AG20443 (cell line): ENCODE data around the gene FBXL14.

Experiments
- DNase-seq: peaks from one replicate; pipeline ENCODE4 v3.0.0; 2012; ENCODE audit warnings: low spot score, mixed read lengths

Gene FBXL14

GRCh38 chr12:1594261-1595025, at the start of gene FBXL14:
FBXL14 (minus strand) TSS chr12:1594581; CDS start chr12:1594066, 515 bp downstream.
- peak; percentile 85 for DNase-seq

DNA sequence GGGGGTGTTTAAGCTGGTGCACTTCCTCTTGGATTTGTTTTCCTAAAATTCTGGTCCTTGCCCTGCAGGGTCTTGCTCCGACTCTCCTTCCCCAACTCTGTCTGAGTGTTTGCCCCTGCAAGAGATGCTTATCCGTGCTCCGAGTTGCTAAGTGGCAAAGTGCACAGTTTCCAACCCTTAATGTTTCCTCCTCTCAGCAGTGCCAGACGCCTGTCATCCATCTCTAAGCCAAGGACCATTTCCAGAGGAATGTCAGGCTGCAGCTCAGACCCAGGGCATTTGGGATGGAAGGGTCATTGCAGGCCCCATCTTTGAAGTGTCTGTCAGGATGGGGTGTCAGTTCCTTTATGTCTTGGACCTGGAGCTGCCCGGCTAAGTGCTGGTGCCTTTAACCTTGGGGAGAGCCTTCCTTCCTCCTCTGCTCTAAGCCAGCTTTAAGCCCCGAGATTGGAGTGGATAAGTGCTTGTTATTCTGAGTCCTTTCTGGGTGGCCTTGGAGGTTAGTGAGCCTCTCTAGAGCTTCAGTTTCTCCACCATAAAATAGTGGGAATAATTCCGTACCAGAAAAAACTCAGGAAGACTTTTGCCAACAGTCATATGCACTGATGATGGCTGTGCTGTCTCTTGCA, 49.6 kb upstream of the FBXL14 start:
- DNase-seq, result no peak

DNA sequence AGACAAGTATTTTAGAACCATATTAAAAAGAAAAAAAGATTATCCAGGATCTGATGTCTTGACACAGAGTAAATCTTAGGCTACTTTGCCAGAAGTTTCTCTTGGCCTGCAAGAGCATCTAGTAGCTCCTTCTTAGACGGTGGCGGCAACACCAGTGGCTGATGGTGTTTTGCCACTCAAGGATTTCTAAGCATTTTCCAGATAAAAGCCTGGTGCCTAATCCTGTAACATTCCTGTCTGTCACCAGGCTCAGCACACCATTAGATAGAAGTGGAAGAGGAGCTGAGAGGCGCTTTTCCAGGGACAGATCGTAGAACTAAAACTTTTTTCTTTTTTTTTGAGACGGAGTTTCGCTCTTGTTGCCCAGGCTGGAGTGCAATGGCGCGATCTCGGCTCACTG, 48.7 kb upstream of the FBXL14 start:
- DNase-seq, result no peak

DNA sequence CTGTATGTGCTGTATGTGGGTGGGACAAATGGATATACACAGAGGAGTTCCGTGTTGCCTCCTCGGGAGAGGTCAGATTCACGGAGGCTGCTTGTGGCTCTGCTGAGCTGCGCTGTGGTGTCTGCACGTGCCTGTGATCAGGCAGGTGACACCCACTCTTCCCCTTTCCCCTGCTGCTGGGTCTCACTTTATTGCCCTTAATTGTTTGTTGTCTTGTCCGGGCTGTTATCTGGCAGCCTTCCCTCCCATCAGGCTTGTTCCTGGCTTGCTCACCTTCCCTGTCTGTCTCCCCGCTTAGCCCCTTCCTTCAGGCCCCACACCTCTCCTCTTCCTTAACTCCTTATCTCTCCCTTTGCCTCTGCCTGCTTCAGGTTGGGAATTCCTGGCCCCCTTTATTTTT, 48.1 kb upstream of the FBXL14 start:
- DNase-seq, result no peak

- no peak for DNase-seq
Observed at GRCh38 chr12:1640328-1641234, 46.2 kb upstream of the FBXL14 start.

DNA sequence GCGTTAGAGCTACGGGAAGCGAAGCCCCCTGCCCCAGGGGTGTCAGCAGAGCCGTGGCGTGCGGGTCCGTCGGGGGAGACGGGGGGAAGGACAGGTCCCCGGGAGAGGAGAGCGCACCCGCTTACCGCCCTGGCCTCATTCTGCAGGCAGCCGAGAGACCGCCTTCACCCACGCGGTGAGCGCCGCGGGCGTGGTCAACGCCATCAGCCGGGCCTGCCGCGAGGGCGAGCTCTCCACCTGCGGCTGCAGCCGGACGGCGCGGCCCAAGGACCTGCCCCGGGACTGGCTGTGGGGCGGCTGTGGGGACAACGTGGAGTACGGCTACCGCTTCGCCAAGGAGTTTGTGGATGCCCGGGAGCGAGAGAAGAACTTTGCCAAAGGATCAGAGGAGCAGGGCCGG, 45.2 kb upstream of the FBXL14 start:
- no peak for DNase-seq

DNA sequence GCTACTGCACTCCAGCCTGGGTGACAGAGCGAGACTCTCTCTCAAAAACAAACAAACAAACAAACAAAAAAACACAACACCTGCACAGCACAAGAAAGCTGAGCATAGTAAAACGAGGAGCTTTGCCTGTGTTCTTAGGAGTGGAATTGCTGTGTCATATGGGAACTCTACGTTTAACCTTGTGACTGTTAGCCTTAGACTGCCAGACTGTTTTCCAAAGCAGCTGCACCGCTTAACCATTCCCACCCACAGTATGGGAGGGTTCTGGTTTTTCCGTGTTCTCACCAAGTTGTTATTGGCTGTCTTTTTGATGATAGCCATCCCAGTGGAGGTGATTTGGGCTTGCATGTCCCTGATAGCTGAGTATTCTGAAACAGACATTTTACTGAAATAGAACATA, 43.8 kb upstream of the FBXL14 start:
- DNase-seq, result no peak

DNA sequence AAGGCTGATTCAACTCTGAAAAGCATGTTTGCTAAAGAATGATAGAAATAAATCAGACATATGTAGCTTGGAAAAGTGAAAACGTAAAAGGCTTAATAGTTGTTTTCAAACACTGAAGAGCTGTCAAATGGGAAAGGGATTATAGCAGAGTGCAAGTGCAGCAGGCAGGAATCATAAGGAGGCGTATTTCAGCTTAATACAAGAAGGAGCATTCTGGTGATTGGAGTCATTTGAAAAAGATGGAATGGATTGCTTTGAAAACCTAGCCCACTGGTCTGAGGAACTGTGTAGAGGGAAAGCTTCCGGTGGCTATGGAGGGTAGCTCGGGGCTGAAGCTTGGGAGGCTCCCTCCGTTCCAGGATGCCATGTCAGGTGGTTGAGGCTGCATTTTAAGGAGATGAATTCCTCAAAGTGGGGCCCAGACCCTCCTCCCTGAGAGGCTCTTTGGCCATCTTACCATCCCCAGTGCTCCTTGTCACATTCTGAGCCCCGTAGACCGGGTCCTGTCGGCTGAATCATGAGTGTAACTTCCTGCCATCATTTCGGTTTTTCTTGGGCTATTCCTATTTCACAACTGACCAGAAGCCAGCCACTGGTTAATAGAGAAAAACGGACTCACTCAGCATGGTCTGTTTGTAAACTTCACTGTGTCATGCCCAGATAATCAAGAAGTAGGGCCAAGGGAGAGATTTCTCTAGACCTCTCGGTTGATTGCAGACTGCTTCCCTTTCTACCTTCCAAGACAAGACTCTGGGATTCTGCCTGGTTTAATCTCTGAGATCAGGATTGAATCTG, 41.1 kb upstream of the FBXL14 start:
- no peak for DNase-seq

DNA sequence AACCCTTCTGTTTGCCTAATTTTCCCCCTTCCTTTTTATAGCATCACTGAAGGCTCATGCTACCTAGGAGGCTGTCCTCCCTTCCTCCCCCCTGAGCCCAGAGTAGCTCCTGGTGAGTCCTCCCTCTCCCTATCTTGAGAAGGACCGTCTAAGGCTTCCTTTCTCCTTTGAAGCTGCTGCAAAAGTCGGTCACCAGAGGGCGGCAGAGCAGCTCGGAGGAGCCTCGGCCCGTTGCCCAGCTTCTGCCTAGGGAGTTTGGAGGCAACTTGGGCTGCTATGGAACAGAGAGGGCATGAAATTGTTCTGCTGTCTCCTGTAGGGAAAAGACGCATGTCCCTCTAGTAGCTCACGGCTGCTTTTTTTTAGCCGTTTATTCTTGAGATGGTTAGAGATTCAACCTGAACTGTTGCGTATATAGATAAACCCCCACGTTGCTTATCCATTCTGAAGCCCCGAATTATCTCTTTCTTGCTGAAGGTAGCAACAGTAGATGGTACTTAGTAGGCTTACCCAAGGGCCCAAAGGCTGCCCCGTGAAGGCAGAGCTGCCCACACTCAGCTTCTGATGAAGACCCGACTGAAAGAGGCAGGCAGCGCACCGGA, 40.3 kb upstream of the FBXL14 start:
- DNase-seq, result peak; percentile 87

GRCh38 chr12:1634149-1634548, 39.8 kb upstream of the FBXL14 start:
- DNase-seq, result no peak

- no peak for DNase-seq
Observed at GRCh38 chr12:1633459-1633858, 39.1 kb upstream of the FBXL14 start.

- no peak for DNase-seq
Observed at GRCh38 chr12:1632702-1633101, 38.3 kb upstream of the FBXL14 start.

GRCh38 chr12:1630827-1631591, 36.6 kb upstream of the FBXL14 start:
- DNase-seq, result no peak

GRCh38 chr12:1630133-1630826, 35.9 kb upstream of the FBXL14 start:
- DNase-seq, result peak; percentile 54

DNA sequence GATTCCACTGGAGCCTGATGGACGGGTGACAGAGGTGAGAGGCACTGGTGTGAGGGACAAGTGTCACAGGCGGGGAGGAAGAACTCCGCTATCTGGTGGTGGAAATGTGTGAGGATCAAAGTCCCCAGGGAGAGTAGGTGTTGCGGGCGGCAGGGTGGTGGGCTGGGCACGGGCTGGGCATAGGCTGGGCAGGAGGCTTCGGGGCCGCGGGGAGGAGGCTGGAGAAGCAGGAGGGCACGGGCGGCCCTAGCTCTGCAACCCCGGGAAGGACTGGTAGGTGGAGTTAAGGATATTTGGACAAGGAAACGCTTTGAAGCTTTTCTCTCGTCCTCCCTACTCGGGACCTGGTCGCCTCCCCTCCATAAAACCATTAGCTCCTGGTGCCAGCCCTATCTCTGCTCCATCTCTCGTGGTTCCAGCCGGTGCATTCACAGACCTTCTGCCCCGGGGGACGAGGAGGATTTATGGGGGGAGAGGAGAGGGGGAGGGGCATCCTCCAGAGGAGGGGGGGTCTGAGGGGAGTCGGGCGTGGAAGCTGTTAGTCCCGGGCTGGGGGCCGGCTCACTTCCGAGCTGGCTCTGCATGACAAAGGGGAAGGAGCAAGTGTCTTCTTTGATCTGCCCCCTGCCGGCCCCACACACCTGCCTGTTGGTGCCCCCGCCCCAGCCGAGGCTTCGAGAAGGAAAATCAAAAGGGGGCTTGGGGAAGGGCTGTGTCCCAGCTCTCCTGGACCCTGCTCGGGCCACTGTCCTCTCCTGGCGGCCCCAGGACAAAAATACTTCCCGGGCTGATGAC, 35.2 kb upstream of the FBXL14 start:
- peak; percentile 20 for DNase-seq

- DNase-seq, result no peak
Observed at GRCh38 chr12:1628666-1629337, 34.4 kb upstream of the FBXL14 start, which contains the start of gene WNT5B. WNT5B (plus strand) TSS chr12:1629231; CDS start chr12:1631355, 2,124 bp downstream.

DNA sequence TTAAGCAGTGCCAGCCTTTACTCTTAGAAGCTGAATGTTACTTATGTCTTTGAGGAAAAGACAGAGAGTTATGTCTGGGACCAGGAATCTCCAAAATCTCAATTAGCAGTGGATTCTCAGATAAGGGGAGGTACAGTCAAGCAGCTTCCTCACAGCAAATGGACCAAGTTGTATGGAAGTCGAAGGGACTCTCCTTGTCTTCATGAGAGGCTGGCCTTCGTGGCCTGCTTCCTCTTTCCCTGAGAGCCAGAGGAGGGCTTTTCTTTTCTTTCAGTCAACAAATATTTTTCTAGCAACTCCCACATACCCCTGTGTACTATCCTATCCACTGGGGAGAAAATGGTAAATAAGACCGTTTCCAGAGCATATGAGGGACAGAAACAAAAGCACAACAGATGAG, 28.0 kb upstream of the FBXL14 start:
- no peak for DNase-seq

- DNase-seq, result no peak
Observed at GRCh38 chr12:1620092-1620491, 25.7 kb upstream of the FBXL14 start.

DNA sequence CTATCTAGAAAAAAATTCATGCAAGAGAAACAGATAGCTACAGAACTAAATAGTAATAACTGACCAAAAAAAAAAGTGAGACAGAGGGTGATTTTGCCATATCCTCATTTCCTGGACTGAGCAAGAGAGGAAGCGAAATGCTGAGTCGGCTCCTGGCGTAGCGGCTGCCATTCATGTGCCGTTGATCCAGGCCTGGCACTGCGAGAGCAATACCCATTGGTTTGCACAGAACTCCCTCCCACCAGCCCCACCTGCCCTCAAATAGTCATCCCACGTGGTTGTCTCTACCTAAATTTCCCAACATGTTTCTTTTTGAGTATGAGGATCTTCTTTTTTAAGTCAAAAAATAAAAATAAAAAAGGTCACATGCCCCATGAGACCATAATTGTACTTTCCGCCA, 25.2 kb upstream of the FBXL14 start:
- no peak for DNase-seq
